ENCODE data around the gene ATG101. TPM values are rescaled to one million over a fixed set of nuclear protein-coding genes. Genes with fewer than 3 reads are reported as not detected.

Gene ATG101
- total RNA-seq, 1 donor from 2014 or later, result 66.2 TPM

DNA sequence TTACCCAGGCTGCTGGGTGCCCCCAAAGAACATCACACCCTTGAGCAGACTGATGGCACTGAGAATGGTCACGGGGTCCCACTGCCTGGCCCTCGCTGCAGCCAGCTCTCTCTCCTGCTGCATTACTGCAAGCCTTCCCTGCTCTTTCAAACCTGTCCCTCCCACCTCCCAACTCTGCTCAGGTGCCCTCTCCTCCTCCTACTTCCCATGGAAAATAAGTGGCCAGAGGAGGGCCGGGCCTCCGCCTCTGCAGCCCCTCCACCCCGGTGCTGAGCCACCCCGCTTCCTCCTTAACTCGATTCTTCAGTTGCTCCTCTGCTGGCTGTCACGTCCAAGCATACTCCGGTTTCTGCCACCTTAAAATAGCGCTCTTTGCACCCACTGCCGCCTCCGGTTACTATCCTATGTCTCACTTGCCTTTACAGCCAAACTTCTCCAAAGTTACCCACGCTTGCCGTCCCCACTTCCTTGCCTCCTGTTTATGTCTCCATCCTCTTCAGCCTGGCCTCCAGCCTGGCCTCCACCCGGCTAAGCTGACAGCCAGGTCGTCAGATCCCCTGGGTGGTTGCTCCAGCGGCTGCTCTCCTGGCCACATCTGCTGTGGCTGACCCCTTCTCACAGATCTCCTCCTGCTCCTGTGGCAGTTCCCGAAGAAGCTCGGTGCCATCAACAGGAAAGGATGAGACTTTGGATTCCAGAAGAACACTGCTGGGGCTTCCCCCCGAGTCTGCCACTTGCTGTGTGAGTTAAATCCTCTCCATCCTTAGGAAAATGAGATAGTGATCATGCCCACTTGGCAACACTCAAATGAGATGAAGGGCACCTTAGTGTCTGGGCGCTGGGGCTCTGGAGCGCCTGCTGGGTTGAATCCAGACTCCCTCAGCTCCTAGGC is 17.4 kb downstream of the ATG101 start:
- DNase-seq (ENCODE audit: low read depth), result no peak
- TF ChIP-seq, protein P1, sequence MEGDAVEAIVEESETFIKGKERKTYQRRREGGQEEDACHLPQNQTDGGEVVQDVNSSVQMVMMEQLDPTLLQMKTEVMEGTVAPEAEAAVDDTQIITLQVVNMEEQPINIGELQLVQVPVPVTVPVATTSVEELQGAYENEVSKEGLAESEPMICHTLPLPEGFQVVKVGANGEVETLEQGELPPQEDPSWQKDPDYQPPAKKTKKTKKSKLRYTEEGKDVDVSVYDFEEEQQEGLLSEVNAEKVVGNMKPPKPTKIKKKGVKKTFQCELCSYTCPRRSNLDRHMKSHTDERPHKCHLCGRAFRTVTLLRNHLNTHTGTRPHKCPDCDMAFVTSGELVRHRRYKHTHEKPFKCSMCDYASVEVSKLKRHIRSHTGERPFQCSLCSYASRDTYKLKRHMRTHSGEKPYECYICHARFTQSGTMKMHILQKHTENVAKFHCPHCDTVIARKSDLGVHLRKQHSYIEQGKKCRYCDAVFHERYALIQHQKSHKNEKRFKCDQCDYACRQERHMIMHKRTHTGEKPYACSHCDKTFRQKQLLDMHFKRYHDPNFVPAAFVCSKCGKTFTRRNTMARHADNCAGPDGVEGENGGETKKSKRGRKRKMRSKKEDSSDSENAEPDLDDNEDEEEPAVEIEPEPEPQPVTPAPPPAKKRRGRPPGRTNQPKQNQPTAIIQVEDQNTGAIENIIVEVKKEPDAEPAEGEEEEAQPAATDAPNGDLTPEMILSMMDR (conservative IDR thresholded peaks at IDR 0.05; ENCODE audit: low read depth, low read length), result no peak

DNA sequence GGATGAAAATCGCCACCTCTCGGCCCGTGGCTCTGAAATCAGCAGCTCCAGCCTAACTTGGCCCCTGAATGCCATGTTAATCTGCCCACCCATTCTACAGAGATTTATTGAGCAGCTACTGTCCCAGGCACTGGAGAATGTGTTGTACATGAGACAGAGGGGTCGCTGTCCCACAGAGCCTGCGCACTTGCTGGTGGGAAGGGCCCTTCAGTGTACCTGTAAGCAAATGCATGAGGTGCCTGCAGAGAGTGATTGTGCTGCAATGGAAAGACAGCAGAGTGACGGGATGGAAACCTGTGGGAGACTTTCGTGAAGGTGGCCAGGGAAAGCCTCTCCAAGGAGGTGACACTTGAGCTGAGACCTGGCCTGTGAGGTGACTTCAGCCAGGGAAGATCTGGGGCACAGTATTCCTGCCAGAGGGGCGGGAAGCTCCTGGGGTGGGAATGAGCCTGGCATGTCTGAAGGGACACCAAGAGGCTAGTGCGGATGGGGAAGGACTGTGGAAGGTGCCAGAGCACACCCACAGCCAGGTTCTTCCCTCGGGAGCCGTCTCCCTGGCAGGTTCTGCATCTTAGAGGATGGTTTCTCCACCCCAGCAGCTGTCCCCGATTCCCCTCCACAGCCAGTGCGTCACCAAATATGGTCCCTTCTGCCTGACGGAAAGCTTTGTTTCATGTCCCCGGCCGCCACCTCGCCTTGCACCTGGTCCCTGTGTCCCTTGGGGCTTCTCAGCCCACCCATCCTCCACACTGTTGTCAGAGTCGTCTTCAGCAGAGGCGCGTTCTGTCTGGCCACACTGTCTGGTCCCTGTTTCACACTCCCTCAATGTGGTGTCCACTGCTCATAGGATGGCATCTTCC is 18.4 kb downstream of the ATG101 start:
- TF ChIP-seq, protein P1 (conservative IDR thresholded peaks at IDR 0.05; ENCODE audit: low read depth, low read length), result no peak

More for the DNA sequence above, 17.4 kb downstream of the ATG101 start:
- H3K4me3 ChIP-seq (ENCODE audit: low read depth, low read length), result no peak overlapping the region

DNA sequence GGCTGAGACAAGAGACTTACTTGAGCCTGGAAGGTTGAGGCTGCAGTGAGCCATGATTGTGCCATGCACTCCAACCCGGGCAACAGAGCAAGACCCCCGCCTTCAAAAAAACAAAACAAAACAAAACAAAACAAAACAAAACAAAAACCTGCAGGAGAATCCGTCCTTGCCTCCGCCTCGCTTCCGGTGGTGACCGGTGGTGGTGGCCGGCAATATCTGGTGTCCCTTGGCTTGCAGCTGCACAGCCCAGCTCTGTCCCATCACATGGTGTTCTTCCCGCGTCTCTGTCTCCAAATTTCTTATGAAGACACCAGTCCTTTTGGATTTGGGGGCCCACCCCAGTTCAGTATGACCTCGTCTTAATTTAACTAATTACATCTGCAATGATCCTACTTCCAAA is 19.7 kb downstream of the ATG101 start:
- H3K4me3 ChIP-seq (ENCODE audit: low read depth, low read length), result no peak overlapping the region
- DNase-seq (ENCODE audit: low read depth), result no peak
- TF ChIP-seq, protein P1 (conservative IDR thresholded peaks at IDR 0.05; ENCODE audit: low read depth, low read length), result no peak

More for the DNA sequence above, 18.4 kb downstream of the ATG101 start:
- no peak overlapping the region for H3K4me3 ChIP-seq (ENCODE audit: low read depth, low read length)
- DNase-seq (ENCODE audit: low read depth), result no peak

DNA sequence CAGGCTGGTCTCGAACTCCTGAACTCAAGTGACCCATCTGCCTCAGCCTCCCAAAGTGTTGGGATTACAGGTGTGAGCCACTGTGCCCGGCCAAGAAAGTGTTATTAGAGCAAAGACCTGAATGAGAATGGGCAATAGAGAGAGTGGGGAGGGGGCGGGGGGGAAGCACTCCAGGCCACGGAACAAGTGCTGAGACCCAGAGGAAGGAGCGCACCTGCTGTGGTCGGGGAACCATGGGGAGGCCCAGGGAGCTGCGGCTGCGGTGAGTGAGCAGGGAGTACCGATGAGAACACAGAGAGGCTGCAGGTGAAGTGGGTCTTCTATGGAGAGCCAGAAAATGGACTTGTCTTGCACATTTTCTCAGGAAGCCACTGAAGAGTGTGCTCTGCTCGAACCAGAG is 20.5 kb downstream of the ATG101 start:
- TF ChIP-seq, protein P1 (conservative IDR thresholded peaks at IDR 0.05; ENCODE audit: low read depth, low read length), result no peak
- no peak for DNase-seq (ENCODE audit: low read depth)

DNA sequence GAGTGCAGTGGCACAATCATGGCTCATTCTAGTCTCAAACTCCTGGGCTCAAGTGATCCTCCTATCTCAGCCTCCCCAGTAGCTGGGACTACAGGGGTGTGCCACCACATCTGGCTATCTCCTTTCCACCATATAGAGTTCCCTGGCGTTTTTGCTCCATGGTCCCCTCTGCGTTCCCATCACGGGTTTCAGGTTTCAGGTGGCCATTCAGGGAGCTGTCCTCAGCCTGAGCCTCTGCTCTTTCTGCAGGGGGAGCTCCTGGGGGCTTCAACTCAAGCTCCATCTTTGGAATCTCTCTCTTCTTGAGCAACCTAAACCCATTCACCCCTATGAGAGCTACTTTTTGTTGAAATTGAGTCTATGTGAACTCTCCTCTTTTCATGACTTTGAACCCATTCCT is 21.3 kb downstream of the ATG101 start:
- no peak overlapping the region for H3K4me3 ChIP-seq (ENCODE audit: low read depth, low read length)
- TF ChIP-seq, protein P1 (conservative IDR thresholded peaks at IDR 0.05; ENCODE audit: low read depth, low read length), result no peak
- DNase-seq (ENCODE audit: low read depth), result no peak

More for the DNA sequence above, 20.5 kb downstream of the ATG101 start:
- H3K4me3 ChIP-seq (ENCODE audit: low read depth, low read length), result no peak overlapping the region

DNA sequence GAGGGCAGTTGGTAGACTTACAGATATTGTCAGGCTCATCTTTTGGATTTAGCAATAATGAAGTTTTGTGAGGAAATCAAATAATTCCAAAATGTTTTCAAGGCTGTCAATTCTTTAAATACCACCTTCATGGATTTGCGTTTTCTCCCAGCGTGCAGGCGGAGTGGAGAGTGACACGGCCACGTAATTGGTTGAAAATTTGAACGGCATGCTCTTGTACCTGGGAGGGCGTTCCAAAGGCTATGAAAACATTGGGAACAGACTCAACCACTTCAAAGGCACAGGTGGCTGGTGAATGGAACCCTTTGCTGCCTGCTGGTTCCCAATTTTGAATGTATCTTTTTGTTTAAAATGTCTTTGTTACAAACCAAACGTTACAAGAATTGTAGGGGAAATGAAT is 22.1 kb downstream of the ATG101 start:
- no peak overlapping the region for H3K4me3 ChIP-seq (ENCODE audit: low read depth, low read length)
- TF ChIP-seq, protein P1 (conservative IDR thresholded peaks at IDR 0.05; ENCODE audit: low read depth, low read length), result no peak
- no peak for DNase-seq (ENCODE audit: low read depth)
